Measurements from ENCODE around the gene MAP2K4. TPM values are rescaled to one million over a fixed set of nuclear protein-coding genes. Genes with fewer than 3 reads are reported as not detected.

The MAP2K4 gene
- total RNA-seq, 4 donors from 2014 or later: 21.0 to 26.7 (median 25.1) TPM

DNA sequence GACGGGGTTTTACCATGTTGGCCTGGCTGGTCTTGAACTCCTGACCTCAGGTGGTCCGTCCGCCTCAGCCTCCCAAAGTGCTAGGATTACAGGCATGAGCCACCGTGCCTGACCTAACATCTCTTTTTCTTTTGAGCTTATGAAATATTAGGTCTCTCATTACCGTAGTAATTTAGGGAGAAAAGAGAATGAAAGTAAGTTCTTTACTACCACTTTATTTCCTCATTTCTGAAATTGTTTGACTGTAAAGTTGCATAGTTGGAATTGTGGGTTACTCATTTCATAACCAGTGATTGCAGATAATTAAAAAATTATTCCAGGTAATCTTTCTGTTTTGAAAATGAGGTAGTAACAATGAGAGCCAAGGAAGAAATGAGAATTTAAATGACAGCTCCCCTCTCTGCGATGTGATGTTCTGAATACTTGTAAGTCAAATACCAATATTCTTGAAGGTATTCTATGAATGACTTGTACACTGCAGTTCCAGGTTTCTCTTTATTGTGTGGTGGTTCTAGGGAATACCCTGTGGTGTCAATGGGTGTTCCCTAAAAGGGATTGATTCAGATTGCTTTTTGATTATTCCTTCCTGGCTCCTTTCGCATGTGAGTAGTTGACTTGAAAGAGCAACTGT is 28.3 kb downstream of the MAP2K4 start:
- DNase-seq (ENCODE audit: low spot score): no peak
- TF ChIP-seq, protein P1, sequence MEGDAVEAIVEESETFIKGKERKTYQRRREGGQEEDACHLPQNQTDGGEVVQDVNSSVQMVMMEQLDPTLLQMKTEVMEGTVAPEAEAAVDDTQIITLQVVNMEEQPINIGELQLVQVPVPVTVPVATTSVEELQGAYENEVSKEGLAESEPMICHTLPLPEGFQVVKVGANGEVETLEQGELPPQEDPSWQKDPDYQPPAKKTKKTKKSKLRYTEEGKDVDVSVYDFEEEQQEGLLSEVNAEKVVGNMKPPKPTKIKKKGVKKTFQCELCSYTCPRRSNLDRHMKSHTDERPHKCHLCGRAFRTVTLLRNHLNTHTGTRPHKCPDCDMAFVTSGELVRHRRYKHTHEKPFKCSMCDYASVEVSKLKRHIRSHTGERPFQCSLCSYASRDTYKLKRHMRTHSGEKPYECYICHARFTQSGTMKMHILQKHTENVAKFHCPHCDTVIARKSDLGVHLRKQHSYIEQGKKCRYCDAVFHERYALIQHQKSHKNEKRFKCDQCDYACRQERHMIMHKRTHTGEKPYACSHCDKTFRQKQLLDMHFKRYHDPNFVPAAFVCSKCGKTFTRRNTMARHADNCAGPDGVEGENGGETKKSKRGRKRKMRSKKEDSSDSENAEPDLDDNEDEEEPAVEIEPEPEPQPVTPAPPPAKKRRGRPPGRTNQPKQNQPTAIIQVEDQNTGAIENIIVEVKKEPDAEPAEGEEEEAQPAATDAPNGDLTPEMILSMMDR (IDR thresholded peaks at IDR 0.05): no peak
- ATAC-seq (ENCODE audit: low FRiP score): no peak

DNA sequence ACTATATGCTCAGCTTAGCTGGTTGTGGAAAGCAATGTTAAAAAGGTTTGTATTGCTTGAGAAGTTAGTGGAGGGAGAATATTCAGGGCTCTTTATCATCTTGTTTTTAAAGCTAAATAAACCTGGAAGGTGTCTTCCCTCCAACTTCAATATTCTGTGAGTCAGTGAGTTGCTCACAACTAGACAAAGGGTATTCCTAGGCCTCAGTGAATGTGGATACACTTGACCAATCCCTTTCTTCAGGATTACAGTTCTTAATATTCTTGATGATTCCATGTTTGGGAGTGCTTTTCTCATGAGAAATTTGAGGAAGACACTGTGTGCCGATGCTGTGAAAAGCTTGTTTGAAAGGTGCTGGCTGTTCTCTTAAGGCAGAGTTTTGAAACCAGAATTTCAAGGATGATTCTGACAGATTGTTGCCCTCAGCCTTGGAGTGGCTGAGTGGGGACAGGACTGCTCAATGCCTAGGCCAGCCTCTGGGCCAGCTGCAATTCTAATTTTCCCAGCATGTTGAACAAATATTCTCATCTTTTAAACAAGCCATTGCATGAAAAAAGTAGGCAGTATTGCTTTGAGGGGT is 30.1 kb downstream of the MAP2K4 start:
- TF ChIP-seq, protein P1 (IDR thresholded peaks at IDR 0.05): no peak
- no peak for ATAC-seq (ENCODE audit: low FRiP score)
- DNase-seq (ENCODE audit: low spot score): no peak

DNA sequence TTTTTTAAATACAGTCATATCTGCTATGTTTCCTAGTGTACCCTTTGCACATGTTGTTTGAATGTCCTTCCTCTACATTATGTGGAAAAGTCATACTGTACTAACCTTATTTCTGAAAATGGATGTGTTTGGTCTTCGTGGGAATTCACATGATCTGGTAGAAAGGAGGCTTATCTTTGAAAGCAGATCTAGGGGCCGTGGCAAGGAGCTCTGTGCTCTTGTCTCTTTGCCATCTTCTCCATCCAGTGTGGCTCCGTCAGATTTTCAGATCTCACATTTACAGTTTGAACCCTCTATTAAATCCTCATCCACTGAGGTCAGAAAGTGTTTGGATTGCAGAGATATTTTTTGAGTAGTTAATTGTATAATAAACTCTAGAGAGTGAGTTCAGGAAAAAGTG is 32.9 kb downstream of the MAP2K4 start:
- TF ChIP-seq, protein P1 (IDR thresholded peaks at IDR 0.05): no peak
- ATAC-seq (ENCODE audit: low FRiP score): no peak
- DNase-seq (ENCODE audit: low spot score): no peak

DNA sequence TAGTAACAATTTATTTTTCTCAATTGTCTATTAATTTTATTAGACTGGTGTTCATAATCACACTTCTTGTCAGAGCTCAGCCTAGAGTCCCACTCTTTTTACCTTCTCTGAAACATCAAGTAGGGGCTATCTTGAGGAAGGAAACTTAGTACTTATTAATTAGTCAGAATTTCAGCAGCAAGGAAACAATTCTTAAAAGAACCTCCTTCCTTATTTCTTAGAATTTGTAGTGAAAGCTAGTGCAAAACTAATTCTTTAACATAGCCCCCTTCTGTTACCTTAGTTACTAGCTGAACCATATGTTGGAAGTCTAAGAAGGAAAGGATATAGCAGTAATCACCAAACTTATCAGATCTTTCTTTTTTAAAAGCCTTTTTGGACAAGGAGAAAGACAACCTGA is 35.2 kb downstream of the MAP2K4 start:
- TF ChIP-seq, protein P1 (IDR thresholded peaks at IDR 0.05): no peak
- ATAC-seq (ENCODE audit: low FRiP score) (no peak), DNase-seq (ENCODE audit: low spot score) (no peak)

DNA sequence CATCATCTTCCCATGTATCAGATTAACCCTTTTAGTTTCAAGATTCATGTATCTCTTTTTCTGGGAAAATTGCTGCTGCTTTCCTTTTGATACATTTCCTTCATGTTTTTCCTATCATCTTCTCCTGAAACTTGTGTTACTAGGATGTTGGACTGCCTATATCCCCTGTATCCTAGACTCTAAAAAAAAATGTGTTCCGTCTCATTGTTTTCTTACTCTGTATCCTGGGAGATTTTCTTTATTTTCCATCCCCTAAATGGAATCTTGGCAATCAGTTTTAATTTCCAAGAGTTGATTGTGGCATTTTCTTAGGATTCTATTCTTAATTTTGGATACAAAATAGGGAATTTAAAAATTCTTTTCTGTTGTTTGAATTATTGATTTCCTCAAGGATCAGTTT is 36.8 kb downstream of the MAP2K4 start:
- no peak for ATAC-seq (ENCODE audit: low FRiP score)
- TF ChIP-seq, protein P1 (IDR thresholded peaks at IDR 0.05): no peak
- no peak for DNase-seq (ENCODE audit: low spot score)

DNA sequence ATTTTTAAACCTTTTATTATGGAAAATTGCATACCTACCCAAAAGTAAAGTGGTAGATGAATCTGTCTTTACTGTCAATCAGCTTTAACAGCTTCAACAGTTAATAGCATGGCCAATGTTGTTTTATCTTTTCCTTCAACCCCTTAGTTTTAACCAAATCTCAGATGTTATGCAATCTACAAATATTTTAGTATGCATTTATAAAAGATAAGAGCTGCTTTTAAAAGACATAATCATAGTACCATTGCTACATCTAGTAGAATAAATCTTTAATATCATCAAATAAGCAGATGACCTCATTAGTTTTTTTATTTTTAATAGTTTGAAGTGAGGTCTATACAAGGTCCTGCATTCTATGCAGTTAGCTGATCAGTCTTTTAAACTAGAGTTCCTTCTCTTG is 37.9 kb downstream of the MAP2K4 start:
- ATAC-seq (ENCODE audit: low FRiP score) (no peak), DNase-seq (ENCODE audit: low spot score) (no peak)
- TF ChIP-seq, protein P1 (IDR thresholded peaks at IDR 0.05): no peak

DNA sequence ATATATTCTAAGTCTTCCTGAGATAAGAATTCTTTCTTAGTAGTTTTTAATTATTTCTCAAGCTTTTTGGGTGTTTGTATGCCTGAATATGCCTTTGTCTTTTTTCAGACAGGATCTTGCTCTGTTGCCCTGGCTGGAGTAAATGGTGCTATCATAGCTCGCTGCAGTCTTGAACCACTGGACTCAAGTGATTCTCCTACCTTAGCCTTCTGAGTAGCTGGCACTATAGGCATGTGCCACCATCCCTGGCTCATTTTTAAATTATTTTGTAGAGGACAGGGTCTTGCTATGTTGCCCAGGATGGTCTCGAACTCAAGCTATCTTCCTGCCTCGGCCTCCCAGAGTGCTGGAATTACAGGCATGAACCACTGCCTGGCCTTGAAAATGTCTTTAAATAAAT is 41.6 kb downstream of the MAP2K4 start:
- ATAC-seq (ENCODE audit: low FRiP score): no peak
- DNase-seq (ENCODE audit: low spot score): no peak
- TF ChIP-seq, protein P1 (IDR thresholded peaks at IDR 0.05): no peak
